ENCODE results near the gene PFKP.

The PFKP gene

DNA sequence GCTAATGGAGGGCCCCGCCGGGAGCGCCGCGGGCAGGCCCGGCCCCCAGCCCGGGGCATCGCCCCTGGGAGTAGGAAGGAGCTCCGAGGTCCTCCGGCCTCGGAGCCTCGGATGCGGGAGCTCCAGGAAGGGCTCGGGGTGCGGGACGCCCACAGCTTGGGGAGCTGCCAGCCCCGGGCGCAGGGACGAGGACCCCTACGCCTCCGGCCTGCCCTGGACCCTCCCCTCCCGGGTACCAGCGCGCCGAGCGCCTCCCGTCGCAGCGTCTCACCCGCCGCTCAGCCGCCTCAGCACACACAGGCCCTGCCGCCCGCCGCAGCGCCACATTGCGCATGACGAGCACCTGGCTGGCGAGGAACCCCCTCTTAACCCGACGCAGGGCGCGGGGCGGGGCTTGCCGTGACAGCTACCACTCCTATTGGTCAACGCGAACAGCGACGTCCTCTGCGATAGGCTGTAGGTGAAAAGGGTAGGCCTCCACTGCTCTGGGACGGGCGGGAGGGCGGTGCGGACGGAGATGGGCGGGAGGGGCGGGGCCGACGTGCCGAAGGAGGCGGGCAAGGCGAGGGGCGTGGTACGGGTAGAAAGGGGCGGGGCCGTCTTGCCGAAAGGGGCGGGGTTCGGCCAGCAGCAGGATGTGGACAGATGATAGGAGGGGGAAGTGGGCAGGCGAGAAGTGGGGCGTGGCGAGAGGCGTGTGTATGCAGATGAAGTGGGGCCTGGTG lies 105.3 kb downstream of the PFKP start, which contains the start of gene PITRM1:
Gene PITRM1 (minus strand): TSS at position 337 of the 725 bp plus-strand sequence. CDS start 10 bp downstream, at position 327.
- TF ChIP-seq, protein P1, sequence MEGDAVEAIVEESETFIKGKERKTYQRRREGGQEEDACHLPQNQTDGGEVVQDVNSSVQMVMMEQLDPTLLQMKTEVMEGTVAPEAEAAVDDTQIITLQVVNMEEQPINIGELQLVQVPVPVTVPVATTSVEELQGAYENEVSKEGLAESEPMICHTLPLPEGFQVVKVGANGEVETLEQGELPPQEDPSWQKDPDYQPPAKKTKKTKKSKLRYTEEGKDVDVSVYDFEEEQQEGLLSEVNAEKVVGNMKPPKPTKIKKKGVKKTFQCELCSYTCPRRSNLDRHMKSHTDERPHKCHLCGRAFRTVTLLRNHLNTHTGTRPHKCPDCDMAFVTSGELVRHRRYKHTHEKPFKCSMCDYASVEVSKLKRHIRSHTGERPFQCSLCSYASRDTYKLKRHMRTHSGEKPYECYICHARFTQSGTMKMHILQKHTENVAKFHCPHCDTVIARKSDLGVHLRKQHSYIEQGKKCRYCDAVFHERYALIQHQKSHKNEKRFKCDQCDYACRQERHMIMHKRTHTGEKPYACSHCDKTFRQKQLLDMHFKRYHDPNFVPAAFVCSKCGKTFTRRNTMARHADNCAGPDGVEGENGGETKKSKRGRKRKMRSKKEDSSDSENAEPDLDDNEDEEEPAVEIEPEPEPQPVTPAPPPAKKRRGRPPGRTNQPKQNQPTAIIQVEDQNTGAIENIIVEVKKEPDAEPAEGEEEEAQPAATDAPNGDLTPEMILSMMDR (IDR thresholded peaks at IDR 0.05; ENCODE audit: low read depth, low read length), result no peak
- DNase-seq (ENCODE audit: low read depth, low spot score), result peak; percentile 100
- H3K4me3 ChIP-seq (ENCODE audit: low read depth, low read length), result peak within 1 kb of the TSS; percentile 69
- in situ Hi-C loops (cut with HindIII; ENCODE audit: low sequenced_read_pairs), result no loop called here

DNA sequence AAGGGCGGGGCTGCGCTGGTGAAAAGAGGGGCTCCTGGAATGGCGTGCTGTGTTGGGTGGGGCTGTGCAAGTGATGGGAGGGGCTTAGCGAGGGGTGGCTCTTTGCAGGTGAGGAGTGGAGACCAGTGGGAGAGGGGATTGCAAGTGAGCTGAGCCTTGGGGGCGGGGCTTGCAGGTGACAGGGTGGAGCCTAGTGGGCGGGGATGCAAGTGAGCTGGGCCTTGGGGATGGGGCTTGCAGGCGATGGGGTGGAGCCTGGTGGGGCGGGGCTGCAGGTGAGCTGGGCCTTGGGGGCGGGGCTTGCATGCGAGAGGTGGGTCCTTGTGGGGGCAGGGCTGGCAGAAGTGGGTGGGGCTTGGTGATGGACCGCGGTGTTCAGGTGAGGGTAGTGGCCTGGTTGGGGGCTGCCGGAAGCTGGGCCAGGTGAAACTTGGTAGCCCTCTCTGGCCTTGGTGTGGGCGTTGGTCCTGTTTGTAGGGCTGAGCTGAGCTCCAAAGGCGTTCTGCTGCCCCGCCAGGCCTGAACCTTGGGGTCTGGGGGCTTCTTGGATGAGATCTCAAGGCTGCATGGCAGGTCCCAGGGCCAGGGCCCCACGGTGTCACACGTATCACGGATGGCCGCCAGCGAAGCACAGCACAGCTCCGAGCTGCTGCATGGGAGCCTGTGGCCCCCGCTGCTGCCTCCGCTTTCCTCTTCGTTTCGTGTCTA lies 106.0 kb downstream of the PFKP start:
- TF ChIP-seq, protein P1 (IDR thresholded peaks at IDR 0.05; ENCODE audit: low read depth, low read length), result no peak
- in situ Hi-C loops (cut with HindIII; ENCODE audit: low sequenced_read_pairs), result no loop called here
- no peak for DNase-seq (ENCODE audit: low read depth, low spot score)
- H3K4me3 ChIP-seq (ENCODE audit: low read depth, low read length), result peak overlapping the region; percentile 47

DNA sequence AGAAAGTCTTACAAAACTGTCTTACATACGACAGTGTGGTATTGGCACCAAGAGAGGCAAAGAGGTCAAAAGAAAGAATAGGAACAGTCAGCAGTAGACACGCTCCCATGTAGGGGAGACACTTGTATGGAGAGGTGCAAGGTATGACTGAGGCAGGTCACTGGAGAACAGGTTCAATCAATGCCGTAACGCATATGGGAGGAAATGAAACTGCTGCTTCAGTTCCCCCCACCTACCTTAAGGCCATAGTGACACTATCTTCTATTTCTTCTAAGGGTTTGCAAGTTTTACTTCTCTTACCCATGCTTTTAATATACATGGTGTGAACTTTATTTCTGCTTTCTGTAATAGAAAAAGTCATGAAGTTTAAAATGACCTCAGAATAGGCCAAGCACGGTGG lies 110.7 kb downstream of the PFKP start:
- H3K4me3 ChIP-seq (ENCODE audit: low read depth, low read length), result no peak overlapping the region
- no peak for DNase-seq (ENCODE audit: low read depth, low spot score)
- TF ChIP-seq, protein P1 (IDR thresholded peaks at IDR 0.05; ENCODE audit: low read depth, low read length), result no peak
- in situ Hi-C loops (cut with HindIII; ENCODE audit: low sequenced_read_pairs), result no loop called here

DNA sequence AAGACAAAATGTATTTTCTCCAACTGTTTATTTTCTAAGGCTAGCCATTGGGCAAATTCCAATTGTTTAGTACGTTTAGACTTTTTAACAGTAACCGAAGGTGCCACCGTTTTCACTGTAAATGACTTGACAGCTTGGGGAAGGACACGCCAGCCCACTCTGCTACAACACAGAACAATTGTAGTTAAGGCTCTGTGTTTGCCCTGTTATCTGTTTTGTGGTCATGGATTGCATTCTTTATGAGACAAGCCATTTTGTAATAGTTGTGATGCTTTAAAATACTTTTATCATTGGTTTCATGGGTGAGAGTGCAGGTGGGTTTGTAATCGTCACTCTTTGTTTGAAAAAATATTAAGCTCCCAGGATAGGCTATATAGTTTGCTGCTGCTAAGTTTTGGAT lies 111.8 kb downstream of the PFKP start:
- TF ChIP-seq, protein P1 (IDR thresholded peaks at IDR 0.05; ENCODE audit: low read depth, low read length), result no peak
- in situ Hi-C loops (cut with HindIII; ENCODE audit: low sequenced_read_pairs), result no loop called here
- no peak overlapping the region for H3K4me3 ChIP-seq (ENCODE audit: low read depth, low read length)
- DNase-seq (ENCODE audit: low read depth, low spot score), result no peak

DNA sequence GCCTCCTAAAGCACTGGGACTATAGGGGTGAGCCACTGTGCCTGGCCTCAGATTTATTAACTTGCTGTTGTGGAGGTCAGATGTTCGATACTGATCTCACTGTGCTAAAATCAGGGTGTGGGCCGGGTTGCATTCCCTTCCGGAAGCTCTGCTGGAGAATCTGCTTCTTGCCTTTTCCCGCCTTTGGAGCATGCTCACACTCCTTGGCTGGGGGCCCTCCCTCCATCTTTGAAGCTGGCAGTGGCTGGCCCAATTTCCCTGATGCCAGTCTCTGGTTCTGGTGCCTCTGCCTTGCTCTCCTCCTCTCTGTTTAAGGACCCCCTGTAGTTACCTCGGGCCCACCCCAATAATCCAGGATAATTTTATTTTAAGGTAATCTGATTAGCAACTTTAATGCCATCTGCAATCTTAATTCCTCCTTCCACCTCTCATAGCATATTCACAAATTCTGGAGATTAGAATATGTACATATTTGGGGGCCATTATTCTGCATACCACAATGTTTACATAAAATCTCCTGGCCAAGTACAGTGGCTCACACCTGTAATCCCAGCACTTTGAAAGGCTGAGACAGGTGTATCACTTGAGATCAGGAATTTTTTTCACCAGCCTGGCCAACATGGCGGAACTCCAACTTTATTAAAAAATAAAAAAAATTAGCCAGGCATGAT lies 113.1 kb downstream of the PFKP start:
- TF ChIP-seq, protein P1 (IDR thresholded peaks at IDR 0.05; ENCODE audit: low read depth, low read length), result no peak
- no peak for DNase-seq (ENCODE audit: low read depth, low spot score)
- in situ Hi-C loops (cut with HindIII; ENCODE audit: low sequenced_read_pairs), result no loop called here
- H3K4me3 ChIP-seq (ENCODE audit: low read depth, low read length), result no peak overlapping the region

DNA sequence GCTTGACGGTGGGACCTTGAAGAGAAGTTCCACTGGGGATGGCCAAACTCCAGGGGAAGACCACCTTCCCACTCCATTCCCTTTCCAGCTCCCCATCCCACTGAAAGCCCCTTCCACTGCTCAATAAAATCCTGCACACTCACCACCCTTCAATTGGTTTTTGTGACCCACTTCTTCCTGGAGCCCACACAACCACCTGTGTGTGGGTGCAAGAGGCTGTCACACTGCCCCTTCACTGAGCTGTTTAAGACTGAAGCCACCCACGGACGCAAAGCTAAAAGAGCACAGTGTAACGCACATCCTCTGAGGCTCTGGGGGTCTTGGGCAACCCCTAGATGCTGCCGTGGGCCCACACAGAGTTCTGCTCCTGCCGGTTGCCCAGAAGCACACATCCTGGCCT lies 118.0 kb downstream of the PFKP start:
- DNase-seq (ENCODE audit: low read depth, low spot score), result no peak
- in situ Hi-C loops (cut with HindIII; ENCODE audit: low sequenced_read_pairs), result no loop called here
- H3K4me3 ChIP-seq (ENCODE audit: low read depth, low read length), result no peak overlapping the region
- TF ChIP-seq, protein P1 (IDR thresholded peaks at IDR 0.05; ENCODE audit: low read depth, low read length), result no peak

Measured in astrocyte of the spinal cord (primary cell).